NCI-H2107 (cell line): ENCODE results near the gene WSCD2.

Experiments used
- DNase-seq: peaks from one replicate; lab custom pipeline; 2025; lab: John Stamatoyannopoulos, UW

WSCD2 gene

DNA sequence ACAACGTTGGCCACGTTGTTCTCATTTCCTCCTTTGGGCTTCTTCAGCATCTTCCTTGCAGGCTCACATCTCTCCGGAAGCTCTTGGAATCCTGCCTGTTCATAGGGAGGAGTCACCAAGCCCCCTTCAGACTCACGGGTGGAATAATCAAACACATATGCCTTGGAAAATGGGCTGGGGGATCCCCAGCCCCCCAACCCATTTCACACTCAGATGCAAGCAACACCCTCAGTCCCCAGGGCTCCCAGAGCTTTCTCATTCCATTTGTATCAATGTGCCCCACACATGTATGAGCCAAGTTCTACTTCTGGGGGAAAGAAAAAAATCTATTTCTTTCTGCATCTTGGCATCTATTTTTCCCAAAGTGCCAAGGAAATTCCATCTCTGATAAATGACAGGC is 33.1 kb downstream of the WSCD2 start:
- DNase-seq: no peak

DNA sequence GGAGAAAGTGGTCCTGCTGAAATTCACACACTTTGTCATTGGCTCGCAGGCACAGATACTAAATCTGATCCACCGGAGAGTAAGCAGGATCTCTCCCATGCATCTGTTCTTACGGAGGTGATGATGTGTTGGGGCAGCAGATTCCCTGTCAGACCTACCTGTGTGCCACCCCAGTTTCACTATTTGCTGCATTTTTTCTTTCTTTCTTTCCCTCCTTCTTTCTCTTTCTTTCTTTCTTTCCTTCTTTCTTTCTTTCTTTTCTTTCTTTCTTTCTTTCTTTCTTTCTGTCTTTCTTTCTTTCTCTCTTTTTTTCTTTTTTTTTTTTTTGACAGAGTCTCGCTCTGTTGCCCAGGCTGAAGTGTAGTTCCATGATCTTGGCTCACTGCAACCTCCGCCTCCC is 37.4 kb downstream of the WSCD2 start:
- DNase-seq: no peak

DNA sequence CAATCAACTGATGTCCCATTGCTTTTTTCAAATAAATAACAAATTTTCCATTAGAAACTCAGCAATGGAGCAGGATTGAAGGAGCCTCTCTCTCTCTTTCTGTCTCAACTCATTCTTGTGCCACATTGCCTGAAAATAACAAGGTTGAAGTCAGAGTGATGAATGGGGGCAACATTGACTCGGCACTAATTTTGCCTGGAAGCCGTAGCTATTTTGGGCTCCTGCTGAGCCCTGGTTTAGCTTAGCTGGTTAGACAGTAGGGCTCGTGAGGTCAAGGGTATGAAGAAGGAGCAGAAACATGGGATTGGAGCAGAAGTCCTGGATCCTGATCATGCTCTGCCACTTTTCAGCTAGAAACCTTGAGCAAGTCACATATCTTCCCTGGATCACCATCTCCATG is 38.9 kb downstream of the WSCD2 start:
- DNase-seq: no peak

DNA sequence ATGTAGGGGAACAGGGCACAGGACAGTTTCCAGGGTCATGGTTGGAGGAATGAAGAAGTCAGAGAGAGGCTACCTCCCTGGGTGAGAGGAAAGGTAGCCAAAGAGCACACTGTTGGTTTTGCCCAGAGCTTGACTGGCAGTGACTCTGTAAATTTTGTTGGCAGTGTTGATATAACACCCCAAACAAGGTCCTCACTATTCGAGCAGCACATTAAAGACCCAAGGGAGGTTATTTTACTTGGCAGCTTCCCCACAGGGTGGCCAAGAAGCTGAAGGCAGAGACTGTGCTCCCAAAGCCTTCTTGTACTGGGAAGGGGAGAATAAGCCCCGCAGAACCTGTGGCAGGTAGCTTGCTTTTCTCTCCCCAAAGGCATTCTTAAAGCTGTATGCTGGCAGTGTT is 40.6 kb downstream of the WSCD2 start:
- no peak for DNase-seq

DNA sequence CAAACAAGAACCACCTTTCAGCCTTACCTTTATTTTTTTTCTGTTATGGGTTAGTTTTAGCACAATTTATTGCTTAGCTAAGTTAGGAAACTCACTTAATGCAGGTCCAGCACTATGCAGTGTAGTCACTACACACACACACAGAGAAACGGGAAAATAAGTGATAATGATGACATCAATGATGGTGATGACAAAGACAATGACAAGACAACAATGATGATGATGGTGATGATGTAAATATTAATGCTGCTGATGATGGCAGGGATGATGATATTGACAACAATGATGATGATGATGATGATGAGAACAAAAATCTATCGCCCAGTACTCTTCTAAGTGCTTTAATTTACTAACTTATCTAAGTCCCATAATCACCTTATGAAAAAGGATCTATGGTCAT is 41.1 kb downstream of the WSCD2 start:
- DNase-seq: no peak

DNA sequence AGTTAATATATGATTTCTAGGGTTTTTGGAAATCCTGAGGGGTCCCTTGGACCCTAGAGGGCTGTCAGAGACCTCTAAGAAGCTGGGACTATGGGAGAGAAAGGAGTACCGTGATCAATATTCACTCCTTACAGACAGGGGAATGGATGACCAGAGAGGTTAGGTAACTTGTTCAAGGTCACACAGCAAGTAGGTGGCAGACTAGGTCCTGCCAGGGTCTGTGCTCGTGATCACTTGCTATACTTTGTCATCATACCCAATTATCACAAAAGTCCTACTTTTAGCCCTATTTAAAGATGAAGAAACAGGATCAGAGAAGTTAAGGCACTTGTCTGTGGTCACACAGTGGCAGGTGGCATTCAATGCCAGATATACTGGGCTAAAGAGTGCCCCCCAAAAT is 42.9 kb downstream of the WSCD2 start:
- no peak for DNase-seq

DNA sequence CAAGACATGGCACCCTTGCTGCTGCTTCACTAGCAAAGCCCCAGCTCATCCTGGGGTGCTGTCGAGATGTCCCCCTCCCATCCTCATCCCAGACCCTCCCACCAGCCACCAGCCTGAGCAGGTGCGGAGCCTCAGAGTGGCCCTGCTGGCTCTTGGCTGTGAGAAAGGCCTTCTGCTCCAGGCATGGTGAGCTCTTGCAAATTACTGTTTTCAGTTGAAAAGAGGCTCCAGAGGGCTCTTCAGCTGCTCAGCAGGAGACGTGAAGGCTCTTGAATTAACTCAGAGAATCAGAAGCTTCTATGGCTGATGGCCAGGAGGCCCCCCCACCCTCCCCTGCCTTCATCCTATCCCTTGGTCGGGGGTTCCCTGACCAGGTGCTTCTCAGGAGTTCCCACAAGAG is 44.1 kb downstream of the WSCD2 start:
- DNase-seq: no peak

DNA sequence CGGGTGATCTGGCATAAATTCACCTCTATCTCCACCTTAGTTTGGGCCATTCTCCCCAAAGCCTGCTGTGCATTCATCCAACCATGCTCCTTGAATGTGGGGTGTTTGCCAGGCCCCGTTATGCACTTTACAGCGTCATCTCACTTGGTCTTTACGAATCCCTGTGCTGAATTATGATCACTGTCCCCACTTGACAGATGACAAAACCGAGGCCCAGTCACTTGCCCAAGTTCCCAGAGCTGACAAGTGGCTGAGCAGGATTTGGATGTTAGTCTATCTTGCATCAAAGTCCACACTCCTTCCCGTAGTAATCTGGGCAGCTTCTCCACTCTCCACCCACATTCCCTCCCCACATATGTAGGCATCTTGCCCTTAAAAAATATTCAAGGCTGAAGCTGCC is 44.8 kb downstream of the WSCD2 start:
- no peak for DNase-seq

DNA sequence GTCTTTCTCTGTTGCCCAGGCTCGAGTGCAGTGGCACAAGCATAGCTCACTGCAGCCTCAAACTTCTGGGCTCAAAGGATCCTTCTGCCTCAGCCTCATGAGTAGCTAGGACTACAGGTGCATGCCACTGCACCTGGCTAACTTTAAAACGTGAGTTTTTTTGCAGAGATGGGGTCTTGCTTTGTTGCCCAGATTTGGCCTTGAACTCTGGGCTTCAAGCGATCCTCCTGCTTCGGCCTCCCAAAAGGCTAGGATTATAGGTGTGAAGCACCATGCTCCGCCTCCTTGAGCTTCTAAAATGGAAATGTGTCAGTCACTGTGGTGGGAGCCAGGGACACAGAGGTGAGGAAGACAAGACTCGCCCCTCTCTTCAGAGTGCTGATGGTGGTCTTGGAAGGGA is 45.6 kb downstream of the WSCD2 start:
- no peak for DNase-seq

DNA sequence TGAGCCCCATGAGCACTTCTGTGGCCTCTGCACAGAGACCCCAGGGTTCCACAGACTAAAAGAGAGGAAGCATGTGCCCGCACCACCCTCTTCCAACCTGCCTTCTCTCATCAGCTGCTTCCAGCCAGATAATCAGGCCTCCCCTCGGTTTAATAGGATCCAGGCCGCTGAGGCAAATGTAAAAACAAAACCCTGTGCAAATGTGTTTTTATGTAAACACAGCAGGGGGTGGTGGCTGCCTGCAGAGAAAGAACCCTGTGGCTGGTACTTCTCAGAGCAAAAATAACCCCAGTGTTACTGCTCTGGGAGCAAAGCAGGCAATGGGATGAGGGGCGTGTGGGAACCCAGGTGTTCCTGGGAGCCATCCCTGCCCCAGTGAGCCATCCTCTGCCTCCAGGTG is 46.2 kb downstream of the WSCD2 start:
- DNase-seq: no peak

DNA sequence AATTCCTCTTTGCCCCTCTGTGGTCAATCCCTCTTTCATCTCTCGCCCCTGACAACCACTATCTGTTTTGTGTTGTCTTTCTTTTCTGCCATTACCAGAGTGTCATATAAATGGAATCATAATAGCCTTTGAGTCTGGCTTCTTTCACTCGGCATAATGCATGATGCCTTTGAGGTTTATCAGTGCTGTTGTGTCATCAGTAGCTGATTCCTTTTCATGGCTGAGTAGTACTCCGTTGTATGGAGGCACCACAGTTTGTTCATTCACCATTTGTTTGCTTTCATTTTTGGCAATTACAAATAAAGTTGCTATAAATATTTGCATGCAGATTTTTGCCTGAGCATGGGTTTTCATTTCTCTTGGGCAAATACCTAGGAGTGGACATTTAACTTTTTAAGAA is 47.2 kb downstream of the WSCD2 start:
- no peak for DNase-seq

DNA sequence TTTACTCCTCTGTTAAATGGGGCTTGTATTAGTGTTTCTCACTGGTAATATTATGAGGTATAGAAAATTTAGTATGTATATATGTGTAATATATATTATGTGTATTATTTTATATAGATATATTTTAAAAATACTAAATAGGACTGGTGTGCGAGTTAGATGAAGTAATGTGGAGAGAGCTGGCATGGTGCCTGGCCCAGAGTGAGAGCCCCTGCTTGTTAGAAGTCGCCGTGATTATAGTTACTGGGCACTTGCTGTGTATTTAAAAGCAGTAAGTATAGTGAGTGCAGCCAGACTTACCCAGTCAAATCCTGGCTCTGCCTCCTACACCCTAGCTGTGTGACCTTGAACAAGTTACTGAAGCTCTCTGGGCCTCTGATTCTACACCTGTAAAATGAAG is 48.0 kb downstream of the WSCD2 start:
- no peak for DNase-seq

DNA sequence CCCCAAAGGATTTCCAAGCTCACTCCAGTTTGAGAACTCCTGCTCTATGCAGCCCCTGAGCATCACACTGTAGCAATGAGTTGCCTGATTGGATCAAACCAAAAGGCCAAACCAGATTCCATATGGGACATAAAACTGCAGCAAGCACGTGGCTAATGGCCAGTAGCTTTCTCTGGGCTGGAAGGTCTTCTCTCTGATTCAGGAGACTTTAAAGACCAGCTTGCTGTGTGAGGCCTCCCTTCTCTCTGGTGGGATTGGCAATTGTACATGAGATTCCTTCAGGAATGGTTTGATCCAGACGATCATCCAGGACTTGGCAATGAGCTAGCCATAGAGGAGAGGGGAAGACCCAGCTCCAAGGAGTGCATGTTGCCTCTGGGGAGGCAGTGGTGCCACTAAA is 50.2 kb downstream of the WSCD2 start:
- no peak for DNase-seq

DNA sequence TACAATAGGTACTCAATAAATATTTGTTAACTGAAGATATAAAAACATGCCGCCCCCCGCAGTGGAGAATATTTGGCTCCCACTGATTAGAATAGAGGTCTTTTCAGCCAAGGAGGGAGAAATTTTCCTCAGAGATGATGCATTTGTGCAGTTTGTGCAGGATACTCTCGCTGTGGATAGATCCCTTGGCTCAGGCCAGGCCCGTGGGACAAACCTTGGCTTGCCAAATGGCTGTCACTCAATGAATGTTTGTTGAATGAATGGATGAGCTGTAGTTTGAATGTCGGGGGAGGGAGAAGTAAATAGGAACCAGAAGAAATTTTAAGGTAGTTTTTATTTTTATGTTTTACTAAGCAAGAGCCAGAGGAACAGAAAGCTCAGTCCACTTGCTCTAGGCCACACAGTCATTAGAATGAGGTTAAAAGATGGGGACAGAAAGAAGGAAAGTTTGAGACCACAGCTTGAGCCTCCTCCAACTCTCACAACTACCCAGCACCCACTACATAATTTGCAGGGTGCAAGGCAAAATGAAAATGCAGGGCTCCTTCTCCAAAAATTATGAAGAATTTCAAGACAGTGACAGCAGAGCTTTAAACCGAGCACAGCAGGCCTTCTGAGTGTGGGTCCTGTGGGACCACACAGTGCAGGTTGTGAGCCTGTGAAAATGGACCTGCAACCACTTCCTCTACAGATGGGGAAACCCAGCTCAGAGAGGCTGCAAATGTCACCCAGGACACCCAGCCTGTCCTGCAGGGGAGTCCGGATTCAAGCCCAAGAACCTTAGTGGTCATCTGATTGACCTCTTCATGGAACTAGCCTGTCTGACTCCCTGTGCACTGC is 51.4 kb downstream of the WSCD2 start:
- DNase-seq: no peak

DNA sequence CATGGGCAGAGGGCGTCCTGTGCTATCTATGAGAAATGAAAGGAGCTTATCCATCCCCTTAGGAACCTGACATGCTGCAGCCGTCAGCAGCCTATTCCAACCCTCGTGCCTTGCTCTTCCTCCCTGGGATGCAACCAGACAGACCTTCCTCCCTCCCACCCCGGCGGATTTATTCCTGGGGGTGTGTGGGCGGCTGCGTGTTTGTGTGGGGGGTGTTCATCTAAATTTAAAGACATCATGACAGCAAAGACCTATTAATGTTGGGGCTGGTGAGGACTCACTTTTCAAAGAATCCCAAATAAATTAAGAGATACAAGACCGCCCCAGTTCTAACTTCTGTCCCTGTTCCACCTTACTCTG is 52.0 kb downstream of the WSCD2 start:
- no peak for DNase-seq

DNA sequence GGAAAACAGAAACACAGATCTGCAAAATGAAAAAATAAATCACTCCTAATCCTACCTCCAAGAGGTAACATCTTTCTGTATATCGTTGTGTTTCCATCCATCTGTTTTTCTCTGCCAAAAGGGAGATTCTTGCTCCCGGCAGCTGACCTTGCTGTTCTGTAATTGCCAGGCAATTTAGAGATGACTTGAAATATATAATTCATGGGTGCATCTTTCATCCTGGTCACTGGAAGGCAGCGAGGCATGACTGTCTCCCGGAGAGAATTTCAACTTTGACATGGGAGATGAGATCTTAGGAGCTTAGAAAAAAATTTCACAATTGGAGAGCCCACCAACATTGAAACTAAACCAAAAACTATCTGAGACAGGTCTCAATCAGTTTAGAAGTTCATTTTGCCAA is 53.0 kb downstream of the WSCD2 start:
- DNase-seq: no peak

DNA sequence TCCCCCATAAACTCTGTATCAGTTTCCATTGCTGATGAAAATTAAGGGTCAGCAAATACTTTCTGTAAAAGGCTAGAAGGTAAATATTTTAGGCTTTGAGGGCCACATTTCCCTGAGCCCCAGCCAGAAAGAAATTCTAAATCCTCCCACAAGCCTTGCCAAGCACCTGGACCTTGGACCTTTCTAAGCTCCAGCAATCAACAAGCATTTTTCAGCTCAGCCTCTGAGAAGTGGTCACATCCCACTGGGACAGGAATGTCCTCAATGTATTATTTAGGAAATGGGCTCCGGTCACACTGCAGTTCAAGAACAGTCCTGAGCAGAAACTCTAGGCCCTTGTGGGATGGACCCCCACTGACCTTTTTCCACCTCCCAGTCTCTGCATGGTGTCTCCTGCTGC is 55.9 kb downstream of the WSCD2 start:
- DNase-seq: no peak

DNA sequence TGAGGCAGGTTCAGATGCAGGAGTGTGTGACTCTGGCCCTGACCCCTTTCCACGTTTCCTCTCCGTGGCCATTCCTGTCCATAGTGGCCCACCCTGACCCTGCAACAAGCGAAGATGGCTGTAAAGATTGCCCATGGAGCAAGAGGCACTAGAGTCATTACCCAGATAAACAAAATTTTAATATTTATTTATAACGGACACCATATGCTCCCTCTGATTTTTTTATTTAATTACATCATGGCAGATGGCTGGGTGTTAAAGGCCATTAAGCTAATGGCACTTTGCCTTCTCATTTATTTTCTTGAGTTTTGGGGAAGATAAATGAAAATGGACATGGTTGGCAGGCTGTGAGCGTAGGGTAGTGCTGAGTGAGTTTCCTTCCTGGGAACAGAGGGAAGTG is 58.7 kb downstream of the WSCD2 start:
- DNase-seq: no peak

DNA sequence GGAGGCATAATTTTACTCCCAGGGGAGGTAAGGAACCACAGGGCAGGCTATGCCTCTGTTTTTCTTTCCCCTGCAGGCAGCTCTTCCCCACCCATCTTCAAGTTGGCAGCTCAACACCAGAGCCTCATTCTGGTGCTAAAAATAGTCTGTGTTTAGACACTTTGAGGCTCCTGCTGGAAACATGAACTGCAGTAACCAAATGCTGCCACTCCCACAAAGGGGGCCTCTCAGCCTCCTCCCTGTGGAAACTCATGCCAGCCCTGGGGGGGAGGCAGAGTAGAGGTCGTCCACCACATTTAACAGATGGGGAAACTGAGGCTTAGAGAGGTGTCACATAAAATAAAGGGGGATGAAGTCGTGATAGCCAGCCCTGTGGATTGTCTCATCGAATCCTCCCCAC is 61.4 kb downstream of the WSCD2 start:
- no peak for DNase-seq

DNA sequence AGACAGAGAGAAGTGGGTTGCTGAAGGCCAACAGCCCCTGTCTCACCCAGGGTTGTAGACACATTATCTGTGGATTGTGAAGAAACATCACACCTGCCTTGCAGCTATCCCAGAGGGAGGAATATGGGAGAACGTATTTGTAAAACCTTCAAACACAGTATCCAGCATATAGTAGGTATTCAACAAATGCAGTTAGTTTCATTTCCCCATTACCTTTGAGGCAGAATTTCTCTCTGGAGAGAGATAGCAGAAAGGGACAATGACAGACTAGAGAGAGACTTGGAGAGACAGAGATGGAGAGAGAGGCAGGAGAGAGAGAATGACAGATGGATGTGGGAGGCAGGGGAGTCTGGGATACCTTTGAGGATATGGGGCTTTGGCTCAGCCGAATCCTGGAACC is 62.0 kb downstream of the WSCD2 start:
- DNase-seq: no peak

DNA sequence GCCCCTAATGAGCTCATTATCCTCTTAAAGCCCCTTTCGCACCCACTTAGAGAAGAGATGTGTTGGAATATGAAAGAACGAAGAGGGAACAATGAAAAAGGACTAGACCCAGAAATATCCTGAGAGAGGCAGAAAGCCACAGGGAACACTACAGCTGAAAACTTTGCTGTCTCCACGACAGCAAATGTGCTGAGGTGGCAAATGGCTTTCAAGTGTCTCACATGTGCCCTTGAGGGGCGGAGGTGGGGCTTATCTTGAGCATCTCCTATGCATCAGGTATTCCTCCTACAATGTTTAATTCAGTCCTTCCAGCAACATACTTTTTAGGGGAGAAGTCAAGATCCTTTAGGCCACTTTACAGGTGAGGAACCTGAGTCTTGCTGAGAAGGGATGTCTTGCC is 62.9 kb downstream of the WSCD2 start:
- no peak for DNase-seq

DNA sequence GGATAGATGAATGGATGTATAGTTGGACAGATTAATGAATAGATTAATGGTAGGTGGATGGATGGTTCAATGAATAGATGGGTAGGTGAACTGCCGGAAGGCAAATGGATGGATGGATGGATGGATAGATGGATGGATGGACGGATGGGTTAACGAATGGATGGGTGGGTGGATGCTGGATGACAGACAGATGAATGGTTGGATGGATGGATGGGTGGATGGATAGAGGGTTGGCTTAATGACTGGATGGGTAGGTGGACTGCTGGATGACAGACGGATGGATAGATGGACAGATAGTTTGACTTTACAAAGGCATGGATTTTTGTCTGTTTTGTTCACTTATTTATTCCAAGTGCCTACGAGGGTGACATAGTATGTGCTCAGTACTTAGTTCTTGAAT is 64.4 kb downstream of the WSCD2 start:
- no peak for DNase-seq

DNA sequence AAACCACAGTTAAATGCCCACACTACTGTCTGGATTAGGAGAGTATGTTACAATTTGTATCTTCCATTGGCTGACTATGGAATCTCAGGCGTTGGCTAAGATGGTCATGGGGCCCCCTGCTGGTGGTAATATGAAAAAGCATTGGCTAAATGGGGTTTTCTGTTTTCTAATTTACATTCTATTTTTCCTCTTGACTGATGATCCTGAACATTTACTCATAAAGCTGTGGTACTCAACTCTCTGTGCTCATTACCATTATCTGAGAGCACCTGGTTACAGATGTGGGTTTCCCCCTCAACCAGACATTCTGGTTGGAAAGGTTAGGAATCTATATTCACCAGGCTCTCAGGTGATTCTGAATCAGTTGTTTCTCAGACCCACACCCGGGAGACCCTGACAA is 64.8 kb downstream of the WSCD2 start:
- DNase-seq: no peak

DNA sequence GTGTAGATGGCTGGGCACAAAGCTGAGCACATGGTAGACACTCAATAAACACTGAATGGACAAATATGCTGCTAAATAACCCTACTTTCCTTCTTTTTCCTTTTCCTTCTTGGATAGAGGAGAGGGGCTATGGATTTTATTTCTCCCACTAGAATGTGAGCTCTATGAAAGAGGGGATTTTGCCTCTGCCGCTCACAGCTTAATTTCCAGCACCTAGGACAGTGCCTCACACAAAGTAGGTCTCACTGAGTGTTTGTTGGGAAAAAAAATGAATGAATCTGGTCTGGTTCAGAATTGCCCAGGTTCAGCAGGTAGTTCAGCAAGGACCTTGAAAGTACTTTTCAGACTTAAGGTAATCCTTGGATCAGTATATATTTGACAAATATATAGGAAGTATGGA is 65.5 kb downstream of the WSCD2 start:
- DNase-seq: no peak

DNA sequence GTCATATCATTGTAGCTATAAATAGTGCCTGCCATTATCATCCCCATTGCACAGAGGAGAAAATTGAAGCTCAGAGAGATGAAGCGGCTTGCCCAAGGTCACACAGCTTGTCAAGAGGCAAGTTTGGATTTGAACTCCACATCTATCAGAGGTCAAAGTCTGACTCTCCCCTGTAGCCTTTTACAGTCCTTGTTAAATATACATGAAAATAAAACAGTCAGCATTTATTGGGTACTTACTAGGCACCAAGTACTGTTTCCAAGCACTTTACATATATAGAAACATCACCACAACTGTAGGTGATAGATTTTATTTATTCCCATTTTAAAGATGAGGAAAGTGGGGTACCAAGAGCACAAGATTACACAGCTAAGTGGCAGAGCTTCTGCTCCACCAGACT is 67.2 kb downstream of the WSCD2 start:
- DNase-seq: no peak
